Heart left ventricle (tissue), 16 donors: ENCODE data around the gene SZT2. TPM values are rescaled to one million over a fixed set of nuclear protein-coding genes. Genes with fewer than 3 reads are reported as not detected.

Experiments
- ATAC-seq, 4 donors: fragments of 200-7000 bp; cut with Tn5 transposase; one replicate each; pipeline ENCODE4 v1.9.1; 2020 to 2022; ENCODE audit warnings: moderate library complexity in 4 of 4, mild to moderate bottlenecking in 3 of 4, moderate number of reproducible peaks in 1 of 4
- DNase-seq, 5 donors: peaks; one replicate each; pipeline ENCODE4 v3.0.0-alpha.2; 2020
- H3K27ac ChIP-seq, 12 donors: fragments of 200-600 bp; sonication (generic) in 4 of 12; one replicate each; pipeline versions ENCODE4 v1.5.0 to v1.8.0; 2016 to 2022; ENCODE audit warnings: mild to moderate bottlenecking in 2 of 12
- H3K27me3 ChIP-seq, 9 donors: fragments of 200-600 bp; sonication (generic) in 2 of 9; one replicate each; pipeline versions ENCODE4 v1.5.1 to v1.8.0; 2016 to 2022; ENCODE audit warnings: mild to moderate bottlenecking in 3 of 9
- H3K36me3 ChIP-seq, 9 donors: fragments of 200-600 bp; sonication (generic) in 2 of 9; one replicate each; pipeline versions ENCODE4 v1.5.0 to v1.8.0; 2018 to 2022; ENCODE audit warnings: mild to moderate bottlenecking in 2 of 9
- H3K4me1 ChIP-seq, 12 donors: fragments of 200-600 bp; sonication (generic) in 4 of 12; one replicate each; pipeline versions ENCODE4 v1.5.0 to v1.8.0; 2016 to 2022; ENCODE audit warnings: mild to moderate bottlenecking in 3 of 12
- H3K4me3 ChIP-seq, 12 donors: fragments of 200-600 bp; sonication (generic) in 4 of 12; one replicate each; pipeline versions ENCODE4 v1.5.0 to v1.8.0; 2017 to 2022; ENCODE audit warnings: mild to moderate bottlenecking in 9 of 12, moderate library complexity in 4 of 12
- H3K9me3 ChIP-seq, 12 donors: fragments of 200-600 bp; sonication (generic) in 4 of 12; one replicate each; pipeline versions ENCODE4 v1.5.0 to v1.8.0; 2016 to 2022; ENCODE audit warnings: mild to moderate bottlenecking in 1 of 12
- POLR2A ChIP-seq, 2 donors: fragments of 450-650 bp; IDR thresholded peaks; one replicate each; pipeline ENCODE4 v1.6.1; 2017; ENCODE audit warnings: antibody characterized with exemption in 2 of 2, mild to moderate bottlenecking in 2 of 2, moderate library complexity in 2 of 2
- WGBS, 4 donors: extraction: QIAGEN DNeasy Blood & Tissue Kit in 2 of 4; methylation state at CpG; one replicate each; pipeline versions ENCODE4 v1.1.5 to v1.1.7; 2013 to 2018; 5-methylcytosine and 5-hydroxymethylcytosine counted together
- intact Hi-C, 10 donors: fragments of 100-400 bp; cut with DNase I; formaldehyde crosslinking; loops; one replicate each; pipeline versions ENCODE4 v1.11.1 to v1.14.2; 2022
- polyA plus RNA-seq, 2 donors: library from polyadenylated mRNA; stranded (reverse); fragments of 200-250 nt; gene quantifications; one replicate each; pipeline ENCODE4 v1.2.3, GENCODE V29; 2013
- total RNA-seq, 9 donors: library from RNA; depleted of rRNA in 2 of 9; stranded (reverse); fragments of >200 nt in 2 of 9; fragmentation: NEBNext Ultra II Directional in 3 of 9; extraction: Animal tissue kit (Norgen Biotek cat#: 25700) in 3 of 9; gene quantifications; one replicate each; pipeline versions ENCODE4 v1.1.0 to v1.2.4, GENCODE V29; 2016 to 2023
- TF ChIP-seq, protein P1 (sequence below), 12 donors: fragments of 200-600 bp; sonication (generic) in 4 of 12; IDR thresholded peaks; one replicate each; pipeline versions ENCODE4 v1.5.0 to v1.8.0; 2018 to 2022; ENCODE audit warnings: antibody characterized with exemption in 12 of 12, mild to moderate bottlenecking in 5 of 12
- donor health status: ischemic (EF 13 %, LVEDD 7.1; RV severe dilation, severe dysfunction).
- donor health status: healthy with polysubstance abuse.
- donor health status: DM: no; HTN: yes; CAD: no.
- donor health status: DM: no; HTN: no; CAD: no.
- donor health status: ischemic (EF 25% LVEDD 6.9; RV normal size, moderate dysfunction).
- donor health status: ischemic (EF 25% LVEDD 5.7; RV mildly dilated, moderate dysfunction).
- donor health status: healthy.
- donor health status: DM: yes; HTN: yes; CAD: no.
- donor health status: ischemic (EF 35%, LVEDD 5.7; RV mildly dilated, moderate dysfunction).
- donor health status: nonischemic (EF 11% LVEDD 7.7; RV severe dilation, severe dysfunction).
- donor health status: DM: yes; HTN: yes; CAD: no.
- donor health status: PGD.
- donor health status: ischemic (EF 29% LVEDD 5.4; RV normal size, mild dysfunction).
- donor health status: nonischemic (EF 23%, LVEDD 6.1; RV moderate dilation, normal function).

SZT2 gene
- total and polyA plus RNA-seq, 11 donors = 13.1 to 39.7 (median 24.4) TPM

DNA sequence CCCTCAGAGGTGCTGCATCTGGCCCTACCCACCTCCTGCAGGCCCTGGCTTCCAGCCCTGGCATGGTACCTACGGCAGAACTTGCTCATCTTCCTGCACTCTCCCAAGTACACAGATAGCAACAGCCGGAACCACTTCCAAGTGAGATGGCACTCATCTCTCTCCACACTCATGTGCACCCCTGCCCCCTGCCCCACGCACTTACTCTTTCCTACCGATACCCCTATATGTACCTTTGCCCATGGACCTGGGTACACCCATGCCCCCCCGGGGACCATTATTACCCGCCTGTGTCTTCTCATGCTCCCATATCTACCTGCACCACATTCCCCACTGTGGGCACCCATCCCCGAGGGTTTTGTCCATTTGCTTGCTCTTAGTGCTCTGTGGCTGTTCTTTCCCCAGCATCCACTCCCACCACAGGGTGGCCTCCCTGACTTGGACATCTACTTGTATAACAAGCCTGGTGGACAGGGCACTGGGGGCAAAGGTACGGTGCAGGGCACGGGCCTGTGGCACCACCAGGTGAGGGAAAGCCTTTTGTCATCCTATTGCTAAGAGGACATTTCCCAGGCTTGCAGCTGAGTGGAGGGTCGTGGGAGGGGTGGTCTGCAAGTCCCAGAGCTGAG, 49.4 kb downstream of the SZT2 start:
- Histone ChIP-seq H3K27ac (no peak overlapping the region), H3K9me3 (no peaks in the 10 kb centered on the region), H3K36me3 (peaks cover 0 to 90% (median 81%) of the 10 kb centered on the region in 9 donors), H3K4me3 (no peak overlapping the region), H3K4me1 (peaks cover 0 to 17% (median 4%) of the 10 kb centered on the region in 12 donors), H3K27me3 (no peaks in the 10 kb centered on the region)
- DNase-seq (peak in 1 of 5 donors; percentile 11), ATAC-seq (no peak)
- WGBS, 4 donors = 90 to 93% (median 92%) methylated on average over 10 of the region's 10 CpGs
- intact Hi-C loops = no loop called here
- TF ChIP-seq, protein P1, sequence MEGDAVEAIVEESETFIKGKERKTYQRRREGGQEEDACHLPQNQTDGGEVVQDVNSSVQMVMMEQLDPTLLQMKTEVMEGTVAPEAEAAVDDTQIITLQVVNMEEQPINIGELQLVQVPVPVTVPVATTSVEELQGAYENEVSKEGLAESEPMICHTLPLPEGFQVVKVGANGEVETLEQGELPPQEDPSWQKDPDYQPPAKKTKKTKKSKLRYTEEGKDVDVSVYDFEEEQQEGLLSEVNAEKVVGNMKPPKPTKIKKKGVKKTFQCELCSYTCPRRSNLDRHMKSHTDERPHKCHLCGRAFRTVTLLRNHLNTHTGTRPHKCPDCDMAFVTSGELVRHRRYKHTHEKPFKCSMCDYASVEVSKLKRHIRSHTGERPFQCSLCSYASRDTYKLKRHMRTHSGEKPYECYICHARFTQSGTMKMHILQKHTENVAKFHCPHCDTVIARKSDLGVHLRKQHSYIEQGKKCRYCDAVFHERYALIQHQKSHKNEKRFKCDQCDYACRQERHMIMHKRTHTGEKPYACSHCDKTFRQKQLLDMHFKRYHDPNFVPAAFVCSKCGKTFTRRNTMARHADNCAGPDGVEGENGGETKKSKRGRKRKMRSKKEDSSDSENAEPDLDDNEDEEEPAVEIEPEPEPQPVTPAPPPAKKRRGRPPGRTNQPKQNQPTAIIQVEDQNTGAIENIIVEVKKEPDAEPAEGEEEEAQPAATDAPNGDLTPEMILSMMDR (IDR thresholded peaks at IDR 0.05) = no peak
- no peak for TF ChIP-seq POLR2A (IDR thresholded peaks at IDR 0.05)

DNA sequence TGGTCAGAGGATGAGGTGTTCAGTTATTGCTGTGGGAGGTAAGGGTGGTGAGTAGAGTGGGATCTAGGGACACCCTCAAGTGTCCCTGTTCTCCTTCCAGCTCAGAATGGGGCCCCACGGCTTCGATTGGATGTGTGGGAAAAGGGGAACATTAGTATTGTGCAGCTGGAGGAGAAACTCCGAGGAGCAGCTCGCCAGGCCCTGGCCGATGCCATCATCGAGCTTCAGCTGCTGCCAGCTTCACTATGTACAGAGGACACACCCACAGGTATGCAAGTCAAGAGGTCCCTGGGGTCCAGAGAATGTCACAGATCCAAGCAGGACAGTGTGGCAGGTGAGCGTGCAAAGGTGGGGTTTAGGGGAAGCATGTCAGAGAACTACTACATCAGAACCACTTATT, 50.1 kb downstream of the SZT2 start:
- Histone ChIP-seq H3K4me3 (no peak overlapping the region), H3K9me3 (no peaks in the 10 kb centered on the region), H3K4me1 (peaks cover 0 to 20% (median 4%) of the 10 kb centered on the region in 12 donors), H3K27me3 (no peaks in the 10 kb centered on the region), H3K27ac (no peak overlapping the region), H3K36me3 (peaks cover 0 to 90% (median 81%) of the 10 kb centered on the region in 9 donors)
- TF ChIP-seq POLR2A (IDR thresholded peaks at IDR 0.05) = no peak
- TF ChIP-seq, protein P1 (IDR thresholded peaks at IDR 0.05) = no peak
- WGBS, 4 donors = 93 to 97% (median 97%) methylated on average over 7 of the region's 7 CpGs
- intact Hi-C loops = no loop called here
- ATAC-seq (no peak), DNase-seq (peak in 2 of 5 donors; percentile 14 to 40)

DNA sequence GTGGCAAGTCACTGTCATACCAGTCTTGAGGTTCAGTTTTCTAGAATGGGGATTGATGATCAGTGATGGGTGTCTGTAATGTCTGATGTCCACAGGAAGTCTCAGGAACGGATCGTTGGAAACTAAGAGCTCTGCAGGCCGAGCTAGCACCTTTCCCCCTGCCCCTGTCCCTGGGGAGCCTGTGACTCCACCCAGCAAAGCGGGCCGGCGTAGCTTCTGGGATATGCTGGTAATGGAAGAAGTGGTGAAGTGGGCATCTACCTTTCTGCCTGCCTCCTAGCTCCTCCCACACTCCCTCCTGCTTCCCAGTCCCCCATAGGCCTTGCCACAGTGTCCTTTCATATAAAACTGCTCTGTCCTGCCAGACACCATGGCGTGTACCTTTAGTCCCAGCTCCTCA, 50.7 kb downstream of the SZT2 start:
- Histone ChIP-seq H3K9me3 (no peaks in the 10 kb centered on the region), H3K4me1 (peaks cover 0 to 20% (median 3%) of the 10 kb centered on the region in 12 donors), H3K27ac (no peak overlapping the region), H3K36me3 (peaks cover 0 to 90% (median 79%) of the 10 kb centered on the region in 9 donors), H3K4me3 (no peak overlapping the region), H3K27me3 (no peaks in the 10 kb centered on the region)
- TF ChIP-seq, protein P1 (IDR thresholded peaks at IDR 0.05) = no peak
- TF ChIP-seq POLR2A (IDR thresholded peaks at IDR 0.05) = no peak
- intact Hi-C loops = no loop called here
- DNase-seq = peak in 1 of 5 donors; percentile 8
- no peak for ATAC-seq
- WGBS, 4 donors = 86 to 91% (median 88%) methylated on average over 7 of the region's 7 CpGs

DNA sequence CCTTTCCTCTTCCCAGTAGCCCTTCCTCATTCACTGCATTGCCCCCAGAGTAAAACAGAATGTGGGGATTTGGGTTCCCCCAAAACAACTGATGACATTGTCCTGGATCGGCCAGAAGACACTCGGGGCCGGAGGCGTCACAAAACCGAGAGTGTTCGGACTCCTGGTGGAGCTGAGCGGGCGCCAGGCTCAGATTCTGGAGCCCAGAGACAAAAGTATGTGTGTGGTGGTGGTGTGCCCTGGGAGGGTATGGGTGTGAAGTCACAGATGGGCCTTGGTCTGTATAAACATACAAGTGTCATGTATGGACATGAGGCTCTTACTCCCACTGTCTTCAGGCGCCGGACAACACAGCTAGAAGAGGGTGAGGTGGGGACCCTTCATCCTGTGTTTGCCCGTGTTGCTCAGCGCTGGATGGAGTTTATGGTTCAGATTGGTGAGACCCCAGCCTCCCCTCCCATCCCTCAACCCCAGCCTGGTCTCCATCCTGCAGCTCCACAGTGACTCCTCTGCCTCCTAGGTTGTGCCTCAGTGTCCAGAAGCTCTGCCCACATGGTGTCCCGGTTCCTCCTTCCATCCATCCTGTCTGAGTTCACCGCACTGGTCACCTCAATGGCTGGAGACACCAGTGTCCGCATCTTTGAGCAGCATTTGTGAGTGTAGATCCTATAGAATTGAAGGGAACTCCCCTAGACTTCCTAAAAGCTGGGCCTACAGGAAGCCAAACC, 51.6 kb downstream of the SZT2 start:
- H3K36me3 ChIP-seq = peaks cover 0 to 98% (median 89%) of the 10 kb centered on the region in 9 donors
- WGBS, 4 donors = 95 to 98% (median 96%) methylated on average over 12 to 15 of the region's 15 CpGs
- no peak for TF ChIP-seq POLR2A (IDR thresholded peaks at IDR 0.05)
- TF ChIP-seq, protein P1 (IDR thresholded peaks at IDR 0.05) = no peak
- DNase-seq (peak in 1 of 5 donors; percentile 14), ATAC-seq (no peak)
- no peaks in the 10 kb centered on the region for H3K9me3 ChIP-seq
- H3K4me1 ChIP-seq = peaks cover 0 to 12% (median 0%) of the 10 kb centered on the region in 12 donors
- H3K27me3 ChIP-seq = no peaks in the 10 kb centered on the region
- intact Hi-C loops = no loop called here
- no peak overlapping the region for H3K27ac ChIP-seq
- H3K4me3 ChIP-seq = no peak overlapping the region
